K562 (cell line): Measurements from ENCODE around the gene FMO5. TPM values are rescaled to one million over a fixed set of nuclear protein-coding genes. Genes with fewer than 3 reads are reported as not detected.

ENCODE experiments used
- HDAC6 ChIP-seq: IDR thresholded peaks from 2 replicates; pipeline ENCODE4 v1.6.1; 2012; ENCODE audit warnings: low read depth, mild to moderate bottlenecking, control low read depth, inconsistent platforms, low read length, moderate library complexity
- HNRNPL ChIP-seq: fragments of 200-400 bp; formaldehyde crosslinking; IDR thresholded peaks from 2 replicates; pipeline ENCODE4 v1.6.1; 2017; ENCODE audit warnings: low read depth, mild to moderate bottlenecking, low read length
- LEF1 ChIP-seq: fragments of 450-650 bp; IDR thresholded peaks from 2 replicates; pipeline ENCODE4 v1.6.1; 2016; ENCODE audit warnings: mild to moderate bottlenecking
- MYNN ChIP-seq, 2 experiments: sonication (generic); formaldehyde crosslinking in 1 of 2; IDR thresholded peaks; 2 replicates each; pipeline versions ENCODE4 v1.5.0 to v1.6.1; 2016 to 2020; ENCODE audit warnings: antibody characterized with exemption in 1 of 2, missing genetic modification reagents in 1 of 2
- SMARCB1 ChIP-seq: IDR thresholded peaks from 2 replicates; pipeline ENCODE4 v1.6.1; 2011; ENCODE audit warnings: improper control_type of control experiment, low read depth; ENCODE audit not compliant: insufficient read length
- ZKSCAN3 ChIP-seq: fragments of 250-450 bp; sonication (Bioruptor Pico); IDR thresholded peaks from 2 replicates; pipeline ENCODE4 v1.4.0; 2020
- ZNF431 ChIP-seq: sonication (generic); formaldehyde crosslinking; IDR thresholded peaks from 2 replicates; pipeline ENCODE4 v1.8.0; 2022; ENCODE audit warnings: mild to moderate bottlenecking, missing genetic modification reagents
- ZNF785 ChIP-seq: fragments of 250-450 bp; sonication (Bioruptor Pico); IDR thresholded peaks from 2 replicates; pipeline ENCODE4 v1.4.0; 2020; ENCODE audit warnings: mild to moderate bottlenecking
- polyA plus RNA-seq, 8 experiments: library from polyadenylated mRNA; depleted of rRNA in 4 of 8; stranded (reverse) in 5 of 8; unstranded in 3 of 8; fragments of >200 nt; fragmentation: Nextera tagmentation in 2 of 8; fragmentation: Illumina TruSeq in 1 of 8; extraction: Ambion mirVana in 2 of 8; extraction: Trizol in 1 of 8; gene quantifications; 2 replicates each; pipeline versions ENCODE4 v1.2.1 to v1.2.3, GENCODE V29; 2011 to 2014; ENCODE audit warnings: inconsistent platforms in 1 of 8, missing spikeins in 1 of 8
- total RNA-seq, 7 experiments: library from RNA; depleted of rRNA in 6 of 7; stranded (reverse); fragments of >200 nt in 6 of 7; fragmentation: Illumina TruSeq in 2 of 7; extraction: Trizol in 2 of 7; gene quantifications; 2 replicates each; pipeline versions ENCODE4 v1.2.1 to v1.2.3, GENCODE V29; 2011 to 2021; ENCODE audit warnings: low replicate concordance in 1 of 7
- TF ChIP-seq, protein P1 (sequence below), 2 experiments: fragments of 450-650 bp; formaldehyde crosslinking in 1 of 2; IDR thresholded peaks; 2 replicates each; pipeline versions ENCODE4 v1.4.0 to v1.6.1; 2014 to 2020; ENCODE audit warnings: mild to moderate bottlenecking in 2 of 2, borderline replicate concordance in 1 of 2, low read depth in 1 of 2
- TF ChIP-seq, protein P2 (sequence below), 2 experiments: fragments of 150-350 bp in 1 of 2; IDR thresholded peaks; 2 replicates each; pipeline ENCODE4 v1.6.1; 2012 to 2016; ENCODE audit warnings: low read depth in 2 of 2, low read length in 2 of 2, mild to moderate bottlenecking in 1 of 2, moderate library complexity in 1 of 2
- TF ChIP-seq, protein P3 (sequence below), 2 experiments: IDR thresholded peaks in 1 of 2; conservative IDR thresholded peaks in 1 of 2; 2 replicates each; pipeline ENCODE4 v1.6.1; 2016; ENCODE audit warnings: low read depth in 2 of 2, mild to moderate bottlenecking in 1 of 2, missing compliant biosample characterization in 1 of 2, missing genetic modification characterization in 1 of 2, moderate library complexity in 1 of 2

FMO5 gene
- total and polyA plus RNA-seq, 9 of the 15 experiments (the other 6 are each of a cell fraction or from before 2014, with no cell fraction given), result 0.11 to 0.69 (median 0.19) TPM; not detected in 1

DNA sequence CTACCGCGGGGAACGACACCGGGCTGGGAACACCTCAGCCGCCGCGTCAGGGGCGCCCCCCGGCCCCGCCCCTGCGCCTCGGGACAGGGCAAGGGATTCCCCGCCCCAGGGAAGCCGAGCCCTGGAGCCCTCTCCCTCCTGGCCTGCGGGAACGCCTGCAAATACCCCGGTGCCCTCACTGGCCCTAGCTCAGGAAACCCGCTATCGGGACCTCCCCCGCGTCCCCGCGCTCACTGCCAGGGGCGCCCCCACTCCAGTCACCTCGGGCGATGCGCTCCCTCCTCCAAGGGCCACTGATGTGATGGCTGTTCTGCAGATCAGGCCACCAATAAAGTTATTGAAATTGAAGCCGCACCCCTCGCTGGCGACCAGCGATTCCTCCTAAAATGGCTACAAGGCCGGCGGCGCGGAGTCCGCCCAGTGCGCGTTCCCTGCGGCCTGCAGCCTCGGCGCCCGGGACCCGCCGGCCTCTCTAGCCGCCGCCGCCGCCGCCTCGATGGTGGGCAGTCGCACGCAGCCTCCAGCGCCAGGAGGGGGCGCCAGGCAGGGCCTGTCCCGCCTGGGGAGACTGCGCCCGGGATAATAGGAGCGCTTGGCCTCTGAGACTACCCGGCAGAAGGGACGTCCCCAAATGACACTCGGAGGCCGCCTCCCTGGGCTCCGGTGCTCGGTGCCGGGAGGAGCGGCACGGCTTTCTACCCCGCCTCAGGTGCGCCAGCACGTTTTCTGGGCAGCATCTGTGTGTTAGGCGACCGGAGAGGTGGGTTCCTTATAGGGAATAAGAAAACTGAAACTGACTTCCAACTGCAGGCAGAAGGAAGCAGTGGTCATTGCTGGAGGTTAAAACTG lies 52.7 kb downstream of the FMO5 start, which contains the start of gene PRKAB2 (continued):
- TF ChIP-seq, protein P1, sequence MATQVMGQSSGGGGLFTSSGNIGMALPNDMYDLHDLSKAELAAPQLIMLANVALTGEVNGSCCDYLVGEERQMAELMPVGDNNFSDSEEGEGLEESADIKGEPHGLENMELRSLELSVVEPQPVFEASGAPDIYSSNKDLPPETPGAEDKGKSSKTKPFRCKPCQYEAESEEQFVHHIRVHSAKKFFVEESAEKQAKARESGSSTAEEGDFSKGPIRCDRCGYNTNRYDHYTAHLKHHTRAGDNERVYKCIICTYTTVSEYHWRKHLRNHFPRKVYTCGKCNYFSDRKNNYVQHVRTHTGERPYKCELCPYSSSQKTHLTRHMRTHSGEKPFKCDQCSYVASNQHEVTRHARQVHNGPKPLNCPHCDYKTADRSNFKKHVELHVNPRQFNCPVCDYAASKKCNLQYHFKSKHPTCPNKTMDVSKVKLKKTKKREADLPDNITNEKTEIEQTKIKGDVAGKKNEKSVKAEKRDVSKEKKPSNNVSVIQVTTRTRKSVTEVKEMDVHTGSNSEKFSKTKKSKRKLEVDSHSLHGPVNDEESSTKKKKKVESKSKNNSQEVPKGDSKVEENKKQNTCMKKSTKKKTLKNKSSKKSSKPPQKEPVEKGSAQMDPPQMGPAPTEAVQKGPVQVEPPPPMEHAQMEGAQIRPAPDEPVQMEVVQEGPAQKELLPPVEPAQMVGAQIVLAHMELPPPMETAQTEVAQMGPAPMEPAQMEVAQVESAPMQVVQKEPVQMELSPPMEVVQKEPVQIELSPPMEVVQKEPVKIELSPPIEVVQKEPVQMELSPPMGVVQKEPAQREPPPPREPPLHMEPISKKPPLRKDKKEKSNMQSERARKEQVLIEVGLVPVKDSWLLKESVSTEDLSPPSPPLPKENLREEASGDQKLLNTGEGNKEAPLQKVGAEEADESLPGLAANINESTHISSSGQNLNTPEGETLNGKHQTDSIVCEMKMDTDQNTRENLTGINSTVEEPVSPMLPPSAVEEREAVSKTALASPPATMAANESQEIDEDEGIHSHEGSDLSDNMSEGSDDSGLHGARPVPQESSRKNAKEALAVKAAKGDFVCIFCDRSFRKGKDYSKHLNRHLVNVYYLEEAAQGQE (IDR thresholded peaks at IDR 0.05; ENCODE audit: borderline replicate concordance), result peak; percentile 77
- TF ChIP-seq, protein P1 (CRISPR knock-in tag; IDR thresholded peaks at IDR 0.05; ENCODE audit: low read depth), result 0 out of 2 replicates have a peak, but pooled peaks have one; percentile 16
- no peak for TF ChIP-seq MYNN (IDR thresholded peaks at IDR 0.05)
- TF ChIP-seq MYNN (CRISPR knock-in tag; IDR thresholded peaks at IDR 0.05), result no peak
- no peak for TF ChIP-seq HNRNPL
- TF ChIP-seq ZKSCAN3, result no peak
- TF ChIP-seq SMARCB1, result peak; percentile 13
- TF ChIP-seq ZNF431 (CRISPR knock-in tag), result 0 out of 2 replicates have a peak, but pooled peaks have one; percentile 12
- TF ChIP-seq ZNF785, result no peak
- TF ChIP-seq, protein P2, sequence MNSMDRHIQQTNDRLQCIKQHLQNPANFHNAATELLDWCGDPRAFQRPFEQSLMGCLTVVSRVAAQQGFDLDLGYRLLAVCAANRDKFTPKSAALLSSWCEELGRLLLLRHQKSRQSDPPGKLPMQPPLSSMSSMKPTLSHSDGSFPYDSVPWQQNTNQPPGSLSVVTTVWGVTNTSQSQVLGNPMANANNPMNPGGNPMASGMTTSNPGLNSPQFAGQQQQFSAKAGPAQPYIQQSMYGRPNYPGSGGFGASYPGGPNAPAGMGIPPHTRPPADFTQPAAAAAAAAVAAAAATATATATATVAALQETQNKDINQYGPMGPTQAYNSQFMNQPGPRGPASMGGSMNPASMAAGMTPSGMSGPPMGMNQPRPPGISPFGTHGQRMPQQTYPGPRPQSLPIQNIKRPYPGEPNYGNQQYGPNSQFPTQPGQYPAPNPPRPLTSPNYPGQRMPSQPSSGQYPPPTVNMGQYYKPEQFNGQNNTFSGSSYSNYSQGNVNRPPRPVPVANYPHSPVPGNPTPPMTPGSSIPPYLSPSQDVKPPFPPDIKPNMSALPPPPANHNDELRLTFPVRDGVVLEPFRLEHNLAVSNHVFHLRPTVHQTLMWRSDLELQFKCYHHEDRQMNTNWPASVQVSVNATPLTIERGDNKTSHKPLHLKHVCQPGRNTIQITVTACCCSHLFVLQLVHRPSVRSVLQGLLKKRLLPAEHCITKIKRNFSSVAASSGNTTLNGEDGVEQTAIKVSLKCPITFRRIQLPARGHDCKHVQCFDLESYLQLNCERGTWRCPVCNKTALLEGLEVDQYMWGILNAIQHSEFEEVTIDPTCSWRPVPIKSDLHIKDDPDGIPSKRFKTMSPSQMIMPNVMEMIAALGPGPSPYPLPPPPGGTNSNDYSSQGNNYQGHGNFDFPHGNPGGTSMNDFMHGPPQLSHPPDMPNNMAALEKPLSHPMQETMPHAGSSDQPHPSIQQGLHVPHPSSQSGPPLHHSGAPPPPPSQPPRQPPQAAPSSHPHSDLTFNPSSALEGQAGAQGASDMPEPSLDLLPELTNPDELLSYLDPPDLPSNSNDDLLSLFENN (IDR thresholded peaks at IDR 0.05; ENCODE audit: low read depth in 2 of 2, low read length in 2 of 2), result no peak
- TF ChIP-seq LEF1, result no peak
- TF ChIP-seq HDAC6, result no peak
- TF ChIP-seq, protein P3, sequence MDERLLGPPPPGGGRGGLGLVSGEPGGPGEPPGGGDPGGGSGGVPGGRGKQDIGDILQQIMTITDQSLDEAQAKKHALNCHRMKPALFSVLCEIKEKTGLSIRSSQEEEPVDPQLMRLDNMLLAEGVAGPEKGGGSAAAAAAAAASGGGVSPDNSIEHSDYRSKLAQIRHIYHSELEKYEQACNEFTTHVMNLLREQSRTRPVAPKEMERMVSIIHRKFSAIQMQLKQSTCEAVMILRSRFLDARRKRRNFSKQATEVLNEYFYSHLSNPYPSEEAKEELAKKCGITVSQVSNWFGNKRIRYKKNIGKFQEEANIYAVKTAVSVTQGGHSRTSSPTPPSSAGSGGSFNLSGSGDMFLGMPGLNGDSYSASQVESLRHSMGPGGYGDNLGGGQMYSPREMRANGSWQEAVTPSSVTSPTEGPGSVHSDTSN (CRISPR knock-in tag; IDR thresholded peaks at IDR 0.05; ENCODE audit: low read depth), result no peak
- TF ChIP-seq, protein P3 (tag; conservative IDR thresholded peaks at IDR 0.05; ENCODE audit: low read depth), result no peak
